Smooth muscle cell of the pulmonary artery (primary cell): ENCODE data around the gene THUMPD3. TPM values are rescaled to one million over a fixed set of nuclear protein-coding genes. Genes with fewer than 3 reads are reported as not detected.

Source experiments
- total RNA-seq: library from RNA; depleted of rRNA; stranded (reverse); fragments of >200 nt; gene quantifications from 2 replicates; pipeline ENCODE4 v1.2.3, GENCODE V29; 2014

The THUMPD3 gene, protein sequence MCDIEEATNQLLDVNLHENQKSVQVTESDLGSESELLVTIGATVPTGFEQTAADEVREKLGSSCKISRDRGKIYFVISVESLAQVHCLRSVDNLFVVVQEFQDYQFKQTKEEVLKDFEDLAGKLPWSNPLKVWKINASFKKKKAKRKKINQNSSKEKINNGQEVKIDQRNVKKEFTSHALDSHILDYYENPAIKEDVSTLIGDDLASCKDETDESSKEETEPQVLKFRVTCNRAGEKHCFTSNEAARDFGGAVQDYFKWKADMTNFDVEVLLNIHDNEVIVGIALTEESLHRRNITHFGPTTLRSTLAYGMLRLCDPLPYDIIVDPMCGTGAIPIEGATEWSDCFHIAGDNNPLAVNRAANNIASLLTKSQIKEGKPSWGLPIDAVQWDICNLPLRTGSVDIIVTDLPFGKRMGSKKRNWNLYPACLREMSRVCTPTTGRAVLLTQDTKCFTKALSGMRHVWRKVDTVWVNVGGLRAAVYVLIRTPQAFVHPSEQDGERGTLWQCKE
- total RNA-seq, result 50.3 and 57.5 TPM in 2 replicates

GRCh38 chr3:9362731-9363530 is at the start of gene THUMPD3:
THUMPD3 (plus strand) TSS chr3:9363054; CDS start chr3:9365069, 2,015 bp downstream.

GRCh38 chr3:9397332-9397905 is 34.6 kb downstream of the THUMPD3 start, which contains the start of gene SETD5:
SETD5 (plus strand) TSS chr3:9397615; CDS start chr3:9428939, 31,324 bp downstream.

Other genes starting within 250 kb of the THUMPD3 start
- gene SRGAP3, start 113.4 kb upstream of the THUMPD3 start, total RNA-seq, result 2.8 and 7.6 TPM in 2 replicates
- 63.0 and 64.7 TPM in 2 replicates for gene SETD5, start 34.6 kb downstream of the THUMPD3 start, total RNA-seq
- not detected in 2 replicates for gene LHFPL4, start 190.8 kb downstream of the THUMPD3 start, total RNA-seq